Measurements from ENCODE around the gene SCN1B.

GRCh38 chr19:35070471-35070870 is 40.2 kb downstream of the SCN1B start:
- no peak for TF ChIP-seq REST (tag by site-specific recombination; IDR thresholded peaks at IDR 0.05)
- no peak for TF ChIP-seq TRIM28 (IDR thresholded peaks at IDR 0.05; ENCODE audit: borderline replicate concordance, low read length)
- no peak for TF ChIP-seq CTCF (tag by site-specific recombination; IDR thresholded peaks at IDR 0.05)
- no peak for TF ChIP-seq PRDM10 (tag by site-specific recombination; IDR thresholded peaks at IDR 0.05)
- TF ChIP-seq ZNF777 (tag by site-specific recombination; IDR thresholded peaks at IDR 0.05; ENCODE audit: borderline replicate concordance), result no peak
- TF ChIP-seq ZNF660 (tag by site-specific recombination; IDR thresholded peaks at IDR 0.05), result no peak
- TF ChIP-seq ZNF501 (tag by site-specific recombination; IDR thresholded peaks at IDR 0.05), result no peak
- no peak for TF ChIP-seq ZNF114 (tag by site-specific recombination; IDR thresholded peaks at IDR 0.05)
- TF ChIP-seq ZSCAN18 (tag by site-specific recombination; IDR thresholded peaks at IDR 0.05), result no peak
- TF ChIP-seq GLI4 (tag by site-specific recombination; IDR thresholded peaks at IDR 0.05), result no peak
- TF ChIP-seq GLIS2 (tag by site-specific recombination; IDR thresholded peaks at IDR 0.05), result no peak
- TF ChIP-seq ZNF138 (tag by site-specific recombination; IDR thresholded peaks at IDR 0.05; ENCODE audit: borderline replicate concordance), result no peak
- no peak for TF ChIP-seq SP7 (tag by site-specific recombination; IDR thresholded peaks at IDR 0.05)
- no peak for TF ChIP-seq ZBTB44 (tag by site-specific recombination; IDR thresholded peaks at IDR 0.05)

All from HEK293 (cell line).